Skin of body (tissue), 2 donors: ENCODE measurements around the gene DNMBP. TPM values are rescaled to one million over a fixed set of nuclear protein-coding genes. Genes with fewer than 3 reads are reported as not detected.

ENCODE experiments used
- DNase-seq: peaks from one replicate; lab custom pipeline; 2025; lab: John Stamatoyannopoulos, UW
- total RNA-seq: library from RNA; depleted of rRNA; stranded (reverse); fragments of >200 nt; gene quantifications from one replicate; pipeline ENCODE4 v1.2.3, GENCODE V29; 2014

Gene DNMBP
- 20.0 TPM for total RNA-seq

- peak; percentile 85 for DNase-seq
These were observed at the start of gene DNMBP for GRCh38 chr10:100009793-100010676. Gene DNMBP, minus strand, starts transcription at chr10:100009947. Its CDS starts 37,823 bp downstream, at chr10:99972124.

GRCh38 chr10:100057948-100058347, 48.2 kb upstream of the DNMBP start:
- DNase-seq: no peak

GRCh38 chr10:100053686-100054460, 44.1 kb upstream of the DNMBP start:
- DNase-seq: no peak

GRCh38 chr10:100046021-100046486, 36.3 kb upstream of the DNMBP start:
- peak; percentile 64 for DNase-seq

GRCh38 chr10:100045592-100045991, 35.8 kb upstream of the DNMBP start:
- no peak for DNase-seq

GRCh38 chr10:100043796-100044195, 34.0 kb upstream of the DNMBP start:
- DNase-seq: no peak

GRCh38 chr10:100043344-100043743, 33.6 kb upstream of the DNMBP start:
- no peak for DNase-seq

GRCh38 chr10:100041306-100042002, 31.7 kb upstream of the DNMBP start:
- no peak for DNase-seq

GRCh38 chr10:100038561-100039071, 28.9 kb upstream of the DNMBP start:
- DNase-seq: no peak

- no peak for DNase-seq
These were observed 28.1 kb upstream of the DNMBP start for GRCh38 chr10:100037758-100038315.

- DNase-seq: no peak
These were observed 27.1 kb upstream of the DNMBP start for GRCh38 chr10:100036850-100037249.

GRCh38 chr10:100033766-100034418, 24.1 kb upstream of the DNMBP start:
- no peak for DNase-seq

- DNase-seq: no peak
These were observed 17.7 kb upstream of the DNMBP start for GRCh38 chr10:100027416-100027815.

- no peak for DNase-seq
These were observed 15.8 kb upstream of the DNMBP start for GRCh38 chr10:100025576-100025975.

GRCh38 chr10:100024748-100025147, 15.0 kb upstream of the DNMBP start:
- no peak for DNase-seq

- no peak for DNase-seq
These were observed 12.7 kb upstream of the DNMBP start for GRCh38 chr10:100022403-100022802.

GRCh38 chr10:100021322-100021721, 11.6 kb upstream of the DNMBP start:
- no peak for DNase-seq

- no peak for DNase-seq
These were observed 11.1 kb upstream of the DNMBP start for GRCh38 chr10:100020886-100021253.

- no peak for DNase-seq
These were observed 10.6 kb upstream of the DNMBP start for GRCh38 chr10:100020142-100020885.

GRCh38 chr10:100019787-100020141, 10.0 kb upstream of the DNMBP start:
- no peak for DNase-seq
